H9 (cell line): ENCODE data around the gene TMEM151A. TPM values are rescaled to one million over a fixed set of nuclear protein-coding genes. Genes with fewer than 3 reads are reported as not detected.

Experiments used
- DNase-seq: peaks from one replicate; pipeline ENCODE4 v3.0.0-alpha.2; 2017
- H2AFZ ChIP-seq: one replicate; pipeline ENCODE4 v1.6.1; 2013; ENCODE audit warnings: mild to moderate bottlenecking, low read length, control low read depth, moderate library complexity
- H2AK5ac ChIP-seq: 2 replicates; pipeline ENCODE4 v1.6.1; 2013; ENCODE audit warnings: low read length, control low read depth, mixed read lengths; ENCODE audit not compliant: insufficient read length
- H2BK120ac ChIP-seq: one replicate; pipeline ENCODE4 v1.6.1; 2013; ENCODE audit warnings: low read depth, mild to moderate bottlenecking, low read length, control low read depth, inconsistent platforms; ENCODE audit not compliant: poor library complexity, severe bottlenecking
- H2BK12ac ChIP-seq: 2 replicates; pipeline ENCODE4 v1.6.1; 2013; ENCODE audit warnings: low read length, control low read depth, mixed read lengths, low read depth; ENCODE audit not compliant: insufficient read length
- H2BK15ac ChIP-seq: 2 replicates; pipeline ENCODE4 v1.6.1; 2013; ENCODE audit warnings: low read depth, low read length, control low read depth
- H2BK20ac ChIP-seq: one replicate; pipeline ENCODE4 v1.6.1; 2013; ENCODE audit warnings: low read depth, mild to moderate bottlenecking, low read length, control low read depth, inconsistent platforms; ENCODE audit not compliant: poor library complexity, severe bottlenecking
- H2BK5ac ChIP-seq: 2 replicates; pipeline ENCODE4 v1.6.1; 2013; ENCODE audit warnings: low read length, control low read depth, mixed read lengths; ENCODE audit not compliant: insufficient read length
- H3K14ac ChIP-seq: 2 replicates; pipeline ENCODE4 v1.6.1; 2013; ENCODE audit warnings: low read length, control low read depth; ENCODE audit not compliant: insufficient read depth
- H3K18ac ChIP-seq: 2 replicates; pipeline ENCODE4 v1.6.1; 2013; ENCODE audit warnings: low read depth, mild to moderate bottlenecking, mixed read lengths, low read length, control low read depth; ENCODE audit not compliant: insufficient read length
- H3K23ac ChIP-seq: 2 replicates; pipeline ENCODE4 v1.6.1; 2013; ENCODE audit warnings: low read length, control low read depth, mixed read lengths, low read depth; ENCODE audit not compliant: insufficient read length
- H3K23me2 ChIP-seq: 2 replicates; pipeline ENCODE4 v1.6.1; 2013; ENCODE audit warnings: low read depth, mild to moderate bottlenecking, mixed read lengths, low read length, control low read depth; ENCODE audit not compliant: insufficient read length, poor library complexity, severe bottlenecking
- H3K27ac ChIP-seq: 2 replicates; pipeline ENCODE4 v1.5.1; 2013; ENCODE audit warnings: low read length, control low read depth, mixed read lengths, low read depth; ENCODE audit not compliant: insufficient read length
- H3K27me3 ChIP-seq: 2 replicates; pipeline ENCODE4 v1.6.1; 2013; ENCODE audit warnings: low read length, control low read depth, inconsistent platforms; ENCODE audit not compliant: insufficient read depth
- H3K4ac ChIP-seq: 2 replicates; pipeline ENCODE4 v1.6.1; 2013; ENCODE audit warnings: low read depth, mild to moderate bottlenecking, control low read depth, inconsistent platforms, low read length, moderate library complexity
- H3K4me1 ChIP-seq: 2 replicates; pipeline ENCODE4 v1.6.1; 2013; ENCODE audit warnings: low read length, control low read depth, inconsistent platforms; ENCODE audit not compliant: insufficient read depth
- H3K4me2 ChIP-seq: 2 replicates; pipeline ENCODE4 v1.6.1; 2013; ENCODE audit warnings: low read length, control low read depth, mixed read lengths; ENCODE audit not compliant: insufficient read length, insufficient read depth
- H3K56ac ChIP-seq: 2 replicates; pipeline ENCODE4 v1.6.1; 2013; ENCODE audit warnings: low read depth, mild to moderate bottlenecking, mixed read lengths, low read length, control low read depth; ENCODE audit not compliant: insufficient read length
- H3K79me1 ChIP-seq: 2 replicates; pipeline ENCODE4 v1.6.1; 2013; ENCODE audit warnings: low read depth, mild to moderate bottlenecking, moderate library complexity, low read length, control low read depth, inconsistent platforms; ENCODE audit not compliant: insufficient read depth, poor library complexity, severe bottlenecking
- H3K79me2 ChIP-seq: 2 replicates; pipeline ENCODE4 v1.6.1; 2013; ENCODE audit warnings: low read length, control low read depth, inconsistent platforms; ENCODE audit not compliant: insufficient read depth
- H3K9ac ChIP-seq: 2 replicates; pipeline ENCODE4 v1.6.1; 2013; ENCODE audit warnings: low read length, control low read depth, mixed read lengths; ENCODE audit not compliant: insufficient read length; ENCODE audit errors: extremely low read depth
- H3K9me3 ChIP-seq: one replicate; pipeline ENCODE4 v1.6.1; 2013; ENCODE audit warnings: low read depth, low read length, inconsistent platforms; ENCODE audit not compliant: control insufficient read depth
- H3T11ph ChIP-seq: one replicate; pipeline ENCODE4 v1.6.1; 2013; ENCODE audit warnings: mild to moderate bottlenecking, low read length, control low read depth, inconsistent platforms
- H4K20me1 ChIP-seq: one replicate; pipeline ENCODE4 v1.6.1; 2013; ENCODE audit not compliant: control insufficient read depth, insufficient read length, insufficient read depth
- H4K5ac ChIP-seq: 2 replicates; pipeline ENCODE4 v1.6.1; 2013; ENCODE audit warnings: low read depth, mild to moderate bottlenecking, mixed read lengths, low read length, control low read depth; ENCODE audit not compliant: insufficient read length
- H4K8ac ChIP-seq: replicated peaks from 2 replicates; pipeline ENCODE4 v1.6.1; 2013; ENCODE audit warnings: low read length, control low read depth, mixed read lengths, low read depth; ENCODE audit not compliant: insufficient read length
- H4K91ac ChIP-seq: 2 replicates; pipeline ENCODE4 v1.6.1; 2013; ENCODE audit warnings: low read depth, mild to moderate bottlenecking, moderate library complexity, mixed read lengths, low read length, control low read depth; ENCODE audit not compliant: insufficient read length
- H3K27ac Mint-ChIP-seq, 3 experiments: 2 replicates in 2 of 3; 3 replicates in 1 of 3; pipeline ENCODE4 v1.8.0; 2020 to 2021; ENCODE audit warnings: mixed read lengths in 3 of 3, mild to moderate bottlenecking in 1 of 3, moderate library complexity in 1 of 3
- H3K27me3 Mint-ChIP-seq: 2 replicates; pipeline ENCODE4 v1.8.0; 2021; ENCODE audit warnings: low read depth, mild to moderate bottlenecking, moderate library complexity, mixed read lengths
- H3K36me3 Mint-ChIP-seq, 3 experiments: 2 replicates in 2 of 3; 3 replicates in 1 of 3; pipeline ENCODE4 v1.8.0; 2020 to 2021; ENCODE audit warnings: low read depth in 3 of 3, mixed read lengths in 3 of 3; ENCODE audit not compliant: insufficient read depth in 1 of 3
- H3K4me1 Mint-ChIP-seq, 2 experiments: 2 replicates each; pipeline ENCODE4 v1.8.0; 2020; ENCODE audit warnings: mixed read lengths in 2 of 2
- H3K4me3 Mint-ChIP-seq, 2 experiments: 2 replicates in 1 of 2; 3 replicates in 1 of 2; pipeline ENCODE4 v1.8.0; 2020 to 2021; ENCODE audit warnings: mild to moderate bottlenecking in 2 of 2, mixed read lengths in 2 of 2, moderate library complexity in 1 of 2
- H3K9me3 Mint-ChIP-seq, 2 experiments: 2 replicates in 1 of 2; 3 replicates in 1 of 2; pipeline ENCODE4 v1.8.0; 2020; ENCODE audit warnings: mild to moderate bottlenecking in 2 of 2, mixed read lengths in 2 of 2, moderate library complexity in 1 of 2
- CTCF ChIP-seq: fragments of 200-600 bp; sonication (generic); conservative IDR thresholded peaks from 3 replicates; pipeline ENCODE4 v1.8.0; 2021; ENCODE audit warnings: antibody characterized with exemption, mild to moderate bottlenecking
- WGBS: extraction: QIAGEN DNeasy Blood & Tissue Kit; methylation state at CpG from one replicate; pipeline ENCODE4 v1.1.7; 2013; ENCODE audit warnings: missing lambda C conversion rate, low lambda C conversion rate, mixed read lengths; ENCODE audit not compliant: insufficient read length; ENCODE audit errors: extremely low coverage; 5-methylcytosine and 5-hydroxymethylcytosine counted together
- total RNA-seq: library from RNA; stranded (reverse); gene quantifications from 2 replicates; pipeline ENCODE4 v1.2.1, GENCODE V29; 2021

TMEM151A gene
- total RNA-seq, 1 experiment from 2014 or later = 1.2 TPM

- no peak overlapping the region for H2BK5ac ChIP-seq
- no peak for DNase-seq
- peaks cover 3% of the 10 kb centered on the region for H4K20me1 ChIP-seq
- peaks cover 4% of the 10 kb centered on the region for H3K27me3 Mint-ChIP-seq
- no peak overlapping the region for H4K5ac ChIP-seq
- peaks cover 2% of the 10 kb centered on the region; the same call in 1 of the 2 replicates for H3K79me2 ChIP-seq
- H3K79me1 ChIP-seq = no peaks in the 10 kb centered on the region
- no peak overlapping the region for H3K4ac ChIP-seq
- H3K23ac ChIP-seq = no peak overlapping the region
- H3K18ac ChIP-seq = no peak overlapping the region
- no peaks in the 10 kb centered on the region for H3K4me1 ChIP-seq
- no CpG with 5 or more reads among the region's 7 CpGs for WGBS
- no peak overlapping the region for H2AK5ac ChIP-seq
- H2BK12ac ChIP-seq = no peak overlapping the region
- H3K4me3 Mint-ChIP-seq = peak overlapping the region; percentile 95 to 98
- H4K91ac ChIP-seq = no peak overlapping the region
- no peak overlapping the region for H2BK120ac ChIP-seq
- H3K14ac ChIP-seq = no peak overlapping the region
- H3K4me2 ChIP-seq = peak overlapping the region; percentile 84
- H2BK20ac ChIP-seq = no peak overlapping the region
- H4K8ac ChIP-seq = no peak overlapping the region
- peak overlapping the region in 2 of 3 experiments; percentile 77 to 94; a peak in 3 of 7 replicates for H3K27ac Mint-ChIP-seq
- H3T11ph ChIP-seq = no peak overlapping the region
- peaks cover 0 to 3% of the 10 kb centered on the region in 2 experiments; a peak in 4 of 5 replicates for H3K9me3 Mint-ChIP-seq
- H3K56ac ChIP-seq = no peak overlapping the region
- no peak overlapping the region for H2BK15ac ChIP-seq
- no peaks in the 10 kb centered on the region for H3K27me3 ChIP-seq
- no peaks in the 10 kb centered on the region for H3K9me3 ChIP-seq
- no peak overlapping the region for H2AFZ ChIP-seq
- H3K4me1 Mint-ChIP-seq = peaks cover 26 to 28% of the 10 kb centered on the region in 2 experiments
- H3K23me2 ChIP-seq = peaks cover 18% of the 10 kb centered on the region
- no peak for TF ChIP-seq CTCF
- H3K36me3 Mint-ChIP-seq = peaks cover 10 to 20% (median 15%) of the 10 kb centered on the region in 3 experiments
- H3K27ac ChIP-seq = no peak overlapping the region
- no peak overlapping the region for H3K9ac ChIP-seq
These were observed 53.6 kb downstream of the TMEM151A start for GRCh38 chr11:66345316-66345649.

Other genes starting within 250 kb of the TMEM151A start
- 17.2 and 19.8 TPM in 2 replicates for gene GAL3ST3, start 242.7 kb upstream of the TMEM151A start, total RNA-seq
- gene SF3B2, start 239.5 kb upstream of the TMEM151A start, total RNA-seq = 237 and 248 TPM in 2 replicates
- 28.7 and 35.5 TPM in 2 replicates for gene PACS1, start 221.6 kb upstream of the TMEM151A start, total RNA-seq
- gene KLC2, start 34.2 kb upstream of the TMEM151A start, total RNA-seq = 56.7 and 59.7 TPM in 2 replicates
- gene RAB1B, start 23.3 kb upstream of the TMEM151A start, total RNA-seq = 118 and 122 TPM in 2 replicates
- 11.8 and 12.0 TPM in 2 replicates for gene CNIH2, start 13.7 kb upstream of the TMEM151A start, total RNA-seq
- gene YIF1A, start 2.8 kb upstream of the TMEM151A start, total RNA-seq = 64.3 and 71.6 TPM in 2 replicates
- 1.3 and 1.5 TPM in 2 replicates for gene CD248, start 25.1 kb downstream of the TMEM151A start, total RNA-seq
- gene RIN1, start 44.5 kb downstream of the TMEM151A start, total RNA-seq = 5.4 and 5.5 TPM in 2 replicates
- gene BRMS1, start 53.2 kb downstream of the TMEM151A start, total RNA-seq = 50.1 and 50.5 TPM in 2 replicates
- gene B4GAT1, start 55.7 kb downstream of the TMEM151A start, total RNA-seq = 24.3 and 26.3 TPM in 2 replicates
- gene SLC29A2, start 79.9 kb downstream of the TMEM151A start, total RNA-seq = 29.7 and 29.8 TPM in 2 replicates
- gene NPAS4, start 129.1 kb downstream of the TMEM151A start, total RNA-seq = 1.6 and 1.8 TPM in 2 replicates
- gene MRPL11, start 147.0 kb downstream of the TMEM151A start, total RNA-seq = 105 and 106 TPM in 2 replicates
- 9.3 and 10.3 TPM in 2 replicates for gene PELI3, start 175.0 kb downstream of the TMEM151A start, total RNA-seq
- 83.1 and 85.3 TPM in 2 replicates for gene DPP3, start 188.5 kb downstream of the TMEM151A start, total RNA-seq
- 27.2 and 29.5 TPM in 2 replicates for gene BBS1, start 218.7 kb downstream of the TMEM151A start, total RNA-seq